Astrocyte (in vitro differentiated cells and primary cell): ENCODE data around the gene HOXD1. TPM values are rescaled to one million over a fixed set of nuclear protein-coding genes. Genes with fewer than 3 reads are reported as not detected.

ENCODE experiments used
- DNase-seq: peaks from one replicate; pipeline ENCODE4 v3.0.0-alpha.2; 2010; ENCODE audit warnings: low read depth
- FAIRE-seq: peaks from 2 replicates; lab custom pipeline; 2011; peaks lifted over from hg19 to GRCh38; lab: Jason Lieb, UNC
- H2AFZ ChIP-seq: 2 replicates; pipeline ENCODE4 v1.6.0; 2012; ENCODE audit warnings: low read depth, low read length, inconsistent platforms
- H3K27ac ChIP-seq: 2 replicates; pipeline ENCODE4 v1.5.1; 2011; ENCODE audit warnings: low read depth, low read length, inconsistent platforms
- H3K27me3 ChIP-seq: 2 replicates; pipeline ENCODE4 v1.6.0; 2011; ENCODE audit warnings: low read length, inconsistent platforms; ENCODE audit not compliant: insufficient read depth
- H3K36me3 ChIP-seq: 2 replicates; pipeline ENCODE4 v1.5.1; 2011; ENCODE audit warnings: low read length, inconsistent platforms; ENCODE audit not compliant: insufficient read depth
- H3K4me1 ChIP-seq: 2 replicates; pipeline ENCODE4 v1.5.1; 2011; ENCODE audit warnings: low read length, inconsistent platforms; ENCODE audit not compliant: insufficient read depth
- H3K4me2 ChIP-seq: 2 replicates; pipeline ENCODE4 v1.6.0; 2012; ENCODE audit warnings: low read length, inconsistent platforms
- H3K4me3 ChIP-seq: 2 replicates; pipeline ENCODE4 v1.5.1; 2011; ENCODE audit warnings: low read depth, mild to moderate bottlenecking, low read length, inconsistent platforms; ENCODE audit not compliant: insufficient read depth
- H3K79me2 ChIP-seq: 2 replicates; pipeline ENCODE4 v1.6.0; 2012; ENCODE audit warnings: mild to moderate bottlenecking, low read length, inconsistent platforms; ENCODE audit not compliant: insufficient read depth
- H3K9ac ChIP-seq: 2 replicates; pipeline ENCODE4 v1.6.0; 2012; ENCODE audit warnings: mild to moderate bottlenecking, low read length, inconsistent platforms
- H3K9me3 ChIP-seq: 2 replicates; pipeline ENCODE4 v1.5.1; 2012; ENCODE audit warnings: low read depth, mild to moderate bottlenecking, low read length, inconsistent platforms; ENCODE audit not compliant: insufficient read depth
- H4K20me1 ChIP-seq: 2 replicates; pipeline ENCODE4 v1.6.0; 2012; ENCODE audit warnings: low read length, inconsistent platforms; ENCODE audit not compliant: insufficient read depth
- H3K27ac Mint-ChIP-seq: one replicate; pipeline ENCODE4 v1.8.0; 2021; ENCODE audit warnings: mild to moderate bottlenecking, mixed read lengths; ENCODE audit not compliant: unreplicated experiment
- H3K27me3 Mint-ChIP-seq: one replicate; pipeline ENCODE4 v1.8.0; 2021; ENCODE audit warnings: low read depth, mixed read lengths; ENCODE audit not compliant: unreplicated experiment
- H3K36me3 Mint-ChIP-seq: one replicate; pipeline ENCODE4 v1.8.0; 2021; ENCODE audit warnings: low read depth, mixed read lengths; ENCODE audit not compliant: unreplicated experiment
- H3K4me1 Mint-ChIP-seq: one replicate; pipeline ENCODE4 v1.8.0; 2021; ENCODE audit warnings: low read depth, mixed read lengths; ENCODE audit not compliant: unreplicated experiment
- H3K4me3 Mint-ChIP-seq: one replicate; pipeline ENCODE4 v1.8.0; 2021; ENCODE audit warnings: mild to moderate bottlenecking, moderate library complexity, mixed read lengths; ENCODE audit not compliant: unreplicated experiment
- H3K9me3 Mint-ChIP-seq: one replicate; pipeline ENCODE4 v1.8.0; 2021; ENCODE audit warnings: mild to moderate bottlenecking, mixed read lengths; ENCODE audit not compliant: unreplicated experiment
- EZH2 ChIP-seq: IDR thresholded peaks from 2 replicates; pipeline ENCODE4 v1.6.1; 2012; ENCODE audit warnings: mild to moderate bottlenecking, low read length, inconsistent platforms; ENCODE audit not compliant: insufficient read depth
- total RNA-seq: library from RNA; stranded (reverse); gene quantifications from 2 replicates; pipeline ENCODE4 v1.2.1, GENCODE V29; 2021
- TF ChIP-seq, protein P1 (sequence below): IDR thresholded peaks from 2 replicates; pipeline ENCODE4 v1.5.1; 2011; ENCODE audit warnings: low read depth, mild to moderate bottlenecking, inconsistent platforms, low read length, moderate library complexity; ENCODE audit not compliant: insufficient read depth

Gene HOXD1
- total RNA-seq, 1 donor from 2014 or later: not detected

DNA sequence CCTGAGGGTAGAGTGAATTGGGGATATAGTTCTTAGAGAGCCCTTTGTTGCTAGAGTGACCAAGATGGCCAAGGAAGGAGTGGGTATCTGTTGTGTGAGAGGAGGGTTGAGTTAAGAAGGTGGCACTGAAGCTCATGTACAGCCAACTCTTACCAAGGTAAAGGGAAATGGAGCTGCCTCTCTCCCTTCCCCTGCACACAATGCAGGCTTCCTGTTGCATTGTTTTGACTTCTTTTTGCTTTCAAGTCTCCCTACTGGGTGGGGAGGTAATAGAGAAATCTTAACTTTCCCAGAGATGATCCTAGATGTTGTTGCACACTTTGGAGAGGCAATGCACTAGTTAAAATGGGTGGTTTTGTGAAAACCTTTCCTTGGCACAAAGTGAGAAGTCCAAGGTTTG lies 23.8 kb downstream of the HOXD1 start:
- Histone ChIP-seq H3K9me3 (no peaks in the 10 kb centered on the region), H3K27me3 (no peaks in the 10 kb centered on the region), H3K36me3 (no peaks in the 10 kb centered on the region), H2AFZ (no peak overlapping the region), H3K4me2 (no peak overlapping the region), H4K20me1 (no peaks in the 10 kb centered on the region), H3K27ac (no peak overlapping the region), H3K9ac (no peak overlapping the region), H3K79me2 (no peaks in the 10 kb centered on the region), H3K4me3 (no peak overlapping the region), H3K4me1 (no peaks in the 10 kb centered on the region)
- H3K4me3 Mint-ChIP-seq: no peak overlapping the region
- TF ChIP-seq, protein P1, sequence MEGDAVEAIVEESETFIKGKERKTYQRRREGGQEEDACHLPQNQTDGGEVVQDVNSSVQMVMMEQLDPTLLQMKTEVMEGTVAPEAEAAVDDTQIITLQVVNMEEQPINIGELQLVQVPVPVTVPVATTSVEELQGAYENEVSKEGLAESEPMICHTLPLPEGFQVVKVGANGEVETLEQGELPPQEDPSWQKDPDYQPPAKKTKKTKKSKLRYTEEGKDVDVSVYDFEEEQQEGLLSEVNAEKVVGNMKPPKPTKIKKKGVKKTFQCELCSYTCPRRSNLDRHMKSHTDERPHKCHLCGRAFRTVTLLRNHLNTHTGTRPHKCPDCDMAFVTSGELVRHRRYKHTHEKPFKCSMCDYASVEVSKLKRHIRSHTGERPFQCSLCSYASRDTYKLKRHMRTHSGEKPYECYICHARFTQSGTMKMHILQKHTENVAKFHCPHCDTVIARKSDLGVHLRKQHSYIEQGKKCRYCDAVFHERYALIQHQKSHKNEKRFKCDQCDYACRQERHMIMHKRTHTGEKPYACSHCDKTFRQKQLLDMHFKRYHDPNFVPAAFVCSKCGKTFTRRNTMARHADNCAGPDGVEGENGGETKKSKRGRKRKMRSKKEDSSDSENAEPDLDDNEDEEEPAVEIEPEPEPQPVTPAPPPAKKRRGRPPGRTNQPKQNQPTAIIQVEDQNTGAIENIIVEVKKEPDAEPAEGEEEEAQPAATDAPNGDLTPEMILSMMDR: no peak
- TF ChIP-seq EZH2: no peak
- FAIRE-seq (no peak), DNase-seq (no peak)
- H3K36me3 Mint-ChIP-seq: no peaks in the 10 kb centered on the region
- peaks cover 4% of the 10 kb centered on the region for H3K9me3 Mint-ChIP-seq
- no peaks in the 10 kb centered on the region for H3K27me3 Mint-ChIP-seq
- peaks cover 3% of the 10 kb centered on the region for H3K4me1 Mint-ChIP-seq
- no peak overlapping the region for H3K27ac Mint-ChIP-seq

DNA sequence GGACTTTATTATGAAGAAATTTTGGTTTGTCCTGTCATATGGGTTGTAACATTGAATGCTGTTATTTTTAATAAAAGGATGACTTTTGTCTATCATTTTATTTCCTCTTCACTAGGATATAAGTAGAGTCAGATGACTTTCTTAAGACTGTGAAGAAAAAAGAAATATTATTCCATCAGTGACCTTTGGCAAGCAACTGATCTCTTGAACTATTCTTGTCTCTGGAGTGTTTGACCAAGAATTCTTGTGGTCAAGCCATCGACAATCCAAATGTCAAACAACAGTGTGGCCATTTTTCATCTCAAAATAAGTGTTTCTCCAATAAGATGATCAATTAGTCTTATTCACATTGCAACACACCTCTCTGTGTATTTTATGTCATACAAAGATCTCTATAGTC lies 24.9 kb downstream of the HOXD1 start:
- H3K4me3 ChIP-seq: no peak overlapping the region
- FAIRE-seq (peak; percentile 34), DNase-seq (no peak)
- H3K79me2 ChIP-seq: no peaks in the 10 kb centered on the region
- no peak for TF ChIP-seq EZH2
- TF ChIP-seq, protein P1: no peak
- peaks cover 3% of the 10 kb centered on the region for H3K4me1 Mint-ChIP-seq
- H3K27me3 ChIP-seq: no peaks in the 10 kb centered on the region
- H3K9me3 Mint-ChIP-seq: peaks cover 4% of the 10 kb centered on the region
- H3K36me3 ChIP-seq: no peaks in the 10 kb centered on the region
- H3K4me1 ChIP-seq: no peaks in the 10 kb centered on the region
- no peak overlapping the region for H2AFZ ChIP-seq
- no peak overlapping the region for H3K9ac ChIP-seq
- no peaks in the 10 kb centered on the region for H4K20me1 ChIP-seq
- H3K9me3 ChIP-seq: no peaks in the 10 kb centered on the region
- no peak overlapping the region for H3K4me2 ChIP-seq
- H3K36me3 Mint-ChIP-seq: no peaks in the 10 kb centered on the region
- H3K27me3 Mint-ChIP-seq: no peaks in the 10 kb centered on the region
- no peak overlapping the region for H3K4me3 Mint-ChIP-seq
- no peak overlapping the region for H3K27ac ChIP-seq
- no peak overlapping the region for H3K27ac Mint-ChIP-seq

DNA sequence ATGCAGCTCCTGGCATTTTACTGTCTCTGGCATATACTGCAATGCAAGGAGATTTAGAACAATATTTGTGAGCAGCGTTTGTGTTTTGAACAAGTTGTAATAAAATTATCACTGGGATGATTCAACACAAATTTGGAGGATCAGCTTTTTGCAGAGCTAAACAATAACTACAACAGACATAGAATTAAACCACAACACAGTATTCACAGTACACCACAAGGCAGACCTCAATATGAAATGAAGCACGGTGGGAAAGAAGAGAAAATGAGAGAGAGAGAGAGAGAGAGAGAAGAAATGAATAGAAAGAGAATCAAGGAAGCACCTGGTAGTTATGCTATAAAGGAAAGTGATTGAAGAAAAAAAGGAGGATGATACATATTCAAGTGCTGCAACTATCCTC lies 39.4 kb downstream of the HOXD1 start:
- no peak overlapping the region for H3K4me3 Mint-ChIP-seq
- no peaks in the 10 kb centered on the region for H3K4me1 Mint-ChIP-seq
- H3K9me3 ChIP-seq: no peaks in the 10 kb centered on the region
- H3K27ac Mint-ChIP-seq: no peak overlapping the region
- FAIRE-seq (no peak), DNase-seq (no peak)
- H3K36me3 ChIP-seq: no peaks in the 10 kb centered on the region
- H3K27me3 ChIP-seq: peaks cover 5% of the 10 kb centered on the region
- H3K4me3 ChIP-seq: no peak overlapping the region
- H3K36me3 Mint-ChIP-seq: no peaks in the 10 kb centered on the region
- H3K4me2 ChIP-seq: no peak overlapping the region
- H3K9me3 Mint-ChIP-seq: no peaks in the 10 kb centered on the region
- H3K27ac ChIP-seq: no peak overlapping the region
- no peaks in the 10 kb centered on the region for H3K79me2 ChIP-seq
- H3K9ac ChIP-seq: no peak overlapping the region
- no peak for TF ChIP-seq EZH2
- TF ChIP-seq, protein P1: no peak
- no peaks in the 10 kb centered on the region for H4K20me1 ChIP-seq
- no peak overlapping the region for H2AFZ ChIP-seq
- H3K4me1 ChIP-seq: no peaks in the 10 kb centered on the region
- peaks cover 15% of the 10 kb centered on the region for H3K27me3 Mint-ChIP-seq
